SU-DHL-6 (cell line): Measurements from ENCODE around the gene RASA1.

ENCODE experiments used
- H2AFZ ChIP-seq: fragments of 200-600 bp; sonication (generic); 2 replicates; pipeline ENCODE4 v1.6.1; 2014; ENCODE audit warnings: low read depth, mild to moderate bottlenecking, moderate library complexity, mixed read lengths, antibody characterized with exemption, low read length; ENCODE audit not compliant: severe bottlenecking
- H3F3A ChIP-seq: fragments of 200-600 bp; shearing (Covaris generic); 2 replicates; pipeline ENCODE4 v1.6.0; 2016; ENCODE audit warnings: antibody characterized with exemption, mild to moderate bottlenecking; ENCODE audit not compliant: insufficient read depth
- H3K27ac ChIP-seq: fragments of 200-600 bp; sonication (generic); 2 replicates; pipeline ENCODE4 v1.5.1; 2016; ENCODE audit warnings: low read depth, mild to moderate bottlenecking, low read length, moderate library complexity, mixed read lengths
- H3K27me3 ChIP-seq: fragments of 200-600 bp; sonication (generic), shearing (Covaris generic); 2 replicates; pipeline ENCODE4 v1.6.0; 2014; ENCODE audit warnings: mild to moderate bottlenecking, low read length
- H3K36me3 ChIP-seq: fragments of 200-600 bp; sonication (generic); 2 replicates; pipeline ENCODE4 v1.6.1; 2014; ENCODE audit warnings: mild to moderate bottlenecking, low read length, mixed read lengths
- H3K4me2 ChIP-seq: fragments of 300-600, 200-600 bp; shearing (Covaris generic), sonication (generic); 2 replicates; pipeline ENCODE4 v1.6.0; 2014; ENCODE audit warnings: low read length, low read depth, mild to moderate bottlenecking; ENCODE audit not compliant: poor library complexity, severe bottlenecking
- H3K4me3 ChIP-seq: fragments of 200-600 bp; sonication (generic); 2 replicates; pipeline ENCODE4 v1.5.1; 2014; ENCODE audit warnings: antibody characterized with exemption, low read length, mild to moderate bottlenecking, mixed read lengths; ENCODE audit not compliant: insufficient read depth, poor library complexity, severe bottlenecking
- H3K79me2 ChIP-seq: fragments of 200-600 bp; sonication (generic); 2 replicates; pipeline ENCODE4 v1.6.1; 2014; ENCODE audit warnings: mild to moderate bottlenecking, low read length, moderate library complexity; ENCODE audit not compliant: insufficient read depth
- H3K9ac ChIP-seq: fragments of 200-600 bp; sonication (generic); 2 replicates; pipeline ENCODE4 v1.7.0; 2014; ENCODE audit warnings: mild to moderate bottlenecking, low read length
- H3K9me2 ChIP-seq: fragments of 200-600 bp; sonication (generic); replicated peaks from 2 replicates; pipeline ENCODE4 v1.6.1; 2014; ENCODE audit warnings: low read length; ENCODE audit not compliant: insufficient read depth
- H3K9me3 ChIP-seq: fragments of 200-600 bp; sonication (generic); 2 replicates; pipeline ENCODE4 v1.6.1; 2014; ENCODE audit warnings: low read length, mixed read lengths; ENCODE audit not compliant: insufficient read depth
- H4K20me1 ChIP-seq: fragments of 200-600 bp; sonication (generic); 2 replicates; pipeline ENCODE4 v1.6.1; 2014; ENCODE audit warnings: low read depth, mild to moderate bottlenecking, antibody characterized with exemption, low read length, moderate library complexity, mixed read lengths
- EZH2phosphoT487 ChIP-seq: fragments of 200-600 bp; sonication (generic), shearing (Covaris generic); conservative IDR thresholded peaks from 2 replicates; pipeline ENCODE4 v1.6.1; 2018; ENCODE audit warnings: mild to moderate bottlenecking, antibody characterized with exemption, low read length, moderate library complexity, mixed read lengths
- TF ChIP-seq, protein P1 (sequence below): fragments of 200-600 bp; sonication (generic); IDR thresholded peaks from one replicate; pipeline ENCODE4 v1.5.1; 2017; ENCODE audit warnings: antibody characterized with exemption, mild to moderate bottlenecking, low read length, moderate library complexity; ENCODE audit not compliant: insufficient read depth, poor library complexity, severe bottlenecking

RASA1 gene

DNA sequence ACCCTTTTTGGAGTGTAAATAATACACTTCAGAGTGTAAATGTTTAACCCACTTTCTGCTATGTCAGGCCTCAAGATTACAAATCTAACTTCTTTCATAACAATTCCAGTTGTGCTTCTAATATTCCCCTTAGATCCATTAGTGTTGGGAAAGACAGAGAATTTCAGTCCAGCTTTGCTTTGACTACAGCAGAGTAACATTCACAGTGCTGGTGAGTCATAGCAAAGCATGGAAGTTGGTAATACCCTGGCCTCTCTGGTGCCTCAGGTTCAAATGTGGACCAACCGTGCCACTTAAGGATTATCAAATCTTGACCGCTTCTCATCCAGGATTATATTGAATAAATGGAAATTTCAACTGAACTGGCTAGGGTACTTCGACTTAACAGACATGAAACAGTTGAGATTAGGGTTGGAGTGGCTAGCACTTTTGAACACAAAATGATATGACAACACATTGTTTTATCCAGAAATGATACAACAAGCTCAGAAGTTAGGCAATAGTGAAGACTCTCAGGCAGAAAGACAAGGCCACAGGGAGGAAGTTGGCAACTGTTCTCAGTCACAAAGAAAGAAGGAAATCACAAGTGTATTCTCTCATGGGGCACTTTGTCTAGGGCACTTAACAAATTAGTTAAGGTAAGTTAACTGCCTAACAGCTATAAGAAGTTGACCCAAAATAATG, 24.4 kb upstream of the RASA1 start:
- Histone ChIP-seq H3K9me2 (no peaks in the 10 kb centered on the region), H2AFZ (no peak overlapping the region), H3K4me2 (no peak overlapping the region), H3K27me3 (no peaks in the 10 kb centered on the region), H3K9me3 (no peaks in the 10 kb centered on the region), H3K9ac (no peak overlapping the region), H4K20me1 (no peaks in the 10 kb centered on the region), H3K36me3 (no peaks in the 10 kb centered on the region), H3F3A (no peaks in the 10 kb centered on the region), H3K79me2 (no peaks in the 10 kb centered on the region), H3K4me3 (no peak overlapping the region), H3K27ac (no peak overlapping the region)
- no peak for TF ChIP-seq EZH2phosphoT487
- TF ChIP-seq, protein P1, sequence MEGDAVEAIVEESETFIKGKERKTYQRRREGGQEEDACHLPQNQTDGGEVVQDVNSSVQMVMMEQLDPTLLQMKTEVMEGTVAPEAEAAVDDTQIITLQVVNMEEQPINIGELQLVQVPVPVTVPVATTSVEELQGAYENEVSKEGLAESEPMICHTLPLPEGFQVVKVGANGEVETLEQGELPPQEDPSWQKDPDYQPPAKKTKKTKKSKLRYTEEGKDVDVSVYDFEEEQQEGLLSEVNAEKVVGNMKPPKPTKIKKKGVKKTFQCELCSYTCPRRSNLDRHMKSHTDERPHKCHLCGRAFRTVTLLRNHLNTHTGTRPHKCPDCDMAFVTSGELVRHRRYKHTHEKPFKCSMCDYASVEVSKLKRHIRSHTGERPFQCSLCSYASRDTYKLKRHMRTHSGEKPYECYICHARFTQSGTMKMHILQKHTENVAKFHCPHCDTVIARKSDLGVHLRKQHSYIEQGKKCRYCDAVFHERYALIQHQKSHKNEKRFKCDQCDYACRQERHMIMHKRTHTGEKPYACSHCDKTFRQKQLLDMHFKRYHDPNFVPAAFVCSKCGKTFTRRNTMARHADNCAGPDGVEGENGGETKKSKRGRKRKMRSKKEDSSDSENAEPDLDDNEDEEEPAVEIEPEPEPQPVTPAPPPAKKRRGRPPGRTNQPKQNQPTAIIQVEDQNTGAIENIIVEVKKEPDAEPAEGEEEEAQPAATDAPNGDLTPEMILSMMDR: no peak

- H3F3A ChIP-seq: no peaks in the 10 kb centered on the region
- no peaks in the 10 kb centered on the region for H3K27me3 ChIP-seq
- no peaks in the 10 kb centered on the region for H3K9me3 ChIP-seq
- no peaks in the 10 kb centered on the region for H4K20me1 ChIP-seq
- no peak overlapping the region for H3K27ac ChIP-seq
- no peak overlapping the region for H3K9ac ChIP-seq
- H3K4me3 ChIP-seq: no peak overlapping the region
- no peak for TF ChIP-seq EZH2phosphoT487
- TF ChIP-seq, protein P1: no peak
- no peaks in the 10 kb centered on the region for H3K36me3 ChIP-seq
- no peak overlapping the region for H3K4me2 ChIP-seq
- no peaks in the 10 kb centered on the region for H3K9me2 ChIP-seq
- H3K79me2 ChIP-seq: no peaks in the 10 kb centered on the region
- H2AFZ ChIP-seq: no peak overlapping the region
These were observed 22.2 kb upstream of the RASA1 start for GRCh38 chr5:87245451-87245850.

DNA sequence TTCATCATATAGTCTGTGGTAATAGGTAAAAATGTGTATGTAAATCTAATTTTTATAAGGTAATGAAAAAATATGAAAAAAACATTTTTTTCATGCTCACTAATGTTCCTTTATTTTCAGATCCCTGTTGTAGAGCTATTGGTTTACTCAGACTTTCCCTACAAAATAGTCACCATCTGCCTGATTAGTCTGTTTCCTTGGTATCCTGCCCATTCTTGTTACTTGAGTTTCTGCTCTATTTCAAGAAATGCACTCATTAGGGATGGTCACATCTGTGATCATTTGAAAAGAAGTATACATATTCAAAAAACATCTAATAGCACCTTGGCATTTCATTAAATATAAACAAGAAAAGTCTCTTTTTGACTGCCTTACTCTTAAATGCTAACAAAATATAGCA, 21.6 kb upstream of the RASA1 start:
- Histone ChIP-seq H3K9me3 (no peaks in the 10 kb centered on the region), H3K4me3 (no peak overlapping the region), H3K4me2 (no peak overlapping the region), H4K20me1 (no peaks in the 10 kb centered on the region), H3K79me2 (no peaks in the 10 kb centered on the region), H3F3A (no peaks in the 10 kb centered on the region), H3K36me3 (no peaks in the 10 kb centered on the region), H2AFZ (no peak overlapping the region), H3K27me3 (no peaks in the 10 kb centered on the region), H3K9me2 (no peaks in the 10 kb centered on the region), H3K27ac (no peak overlapping the region), H3K9ac (no peak overlapping the region)
- TF ChIP-seq EZH2phosphoT487: no peak
- TF ChIP-seq, protein P1: no peak

DNA sequence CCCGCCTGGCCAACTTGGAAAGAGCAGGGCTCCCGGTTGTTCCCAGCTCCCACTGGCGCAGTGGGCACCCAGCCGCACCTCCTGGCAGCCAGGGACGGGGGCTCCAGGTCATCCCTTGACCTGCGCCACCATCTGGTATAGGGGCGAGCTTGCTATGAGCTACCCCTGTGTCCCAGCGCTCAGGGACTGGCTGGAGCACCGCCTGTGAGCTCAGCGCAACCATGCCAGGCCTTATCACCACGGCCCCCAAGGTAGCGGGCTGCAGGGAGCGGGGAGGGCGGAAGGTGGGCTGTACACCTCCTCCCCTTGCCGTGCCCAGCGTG, 15.4 kb upstream of the RASA1 start:
- TF ChIP-seq EZH2phosphoT487: no peak
- TF ChIP-seq, protein P1: no peak

More for the DNA sequence above, 15.4 kb upstream of the RASA1 start:
- H3K79me2 ChIP-seq: no peaks in the 10 kb centered on the region
- H3K9me3 ChIP-seq: no peaks in the 10 kb centered on the region
- H2AFZ ChIP-seq: no peak overlapping the region
- no peaks in the 10 kb centered on the region for H3K9me2 ChIP-seq
- no peak overlapping the region for H3K27ac ChIP-seq
- no peak overlapping the region for H3K4me3 ChIP-seq
- H3F3A ChIP-seq: no peaks in the 10 kb centered on the region
- H3K9ac ChIP-seq: no peak overlapping the region
- no peaks in the 10 kb centered on the region for H3K36me3 ChIP-seq
- no peaks in the 10 kb centered on the region for H4K20me1 ChIP-seq
- no peaks in the 10 kb centered on the region for H3K27me3 ChIP-seq
- no peak overlapping the region for H3K4me2 ChIP-seq
